Spleen (tissue), 13 donors: ENCODE measurements around the gene KCNK18. TPM values are rescaled to one million over a fixed set of nuclear protein-coding genes. Genes with fewer than 3 reads are reported as not detected.

ENCODE experiments used
- DNase-seq: peaks from one replicate; pipeline ENCODE4 v3.0.0-alpha.2; 2020
- H3K27ac ChIP-seq, 8 donors: fragments of 200-600 bp; sonication (generic) in 7 of 8; 1 replicate in 4 of 8; 2 replicates in 4 of 8; pipeline versions ENCODE4 v1.5.0 to v1.8.0; 2016 to 2021; ENCODE audit warnings: inconsistent platforms in 4 of 8, mild to moderate bottlenecking in 4 of 8, moderate library complexity in 1 of 8
- H3K27me3 ChIP-seq, 7 donors: fragments of 200-600 bp; sonication (generic) in 6 of 7; replicated peaks in 1 of 7; 1 replicate in 4 of 7; 2 replicates in 3 of 7; pipeline versions ENCODE4 v1.5.0 to v1.8.0; 2016 to 2021; ENCODE audit warnings: inconsistent platforms in 3 of 7, mild to moderate bottlenecking in 1 of 7
- H3K36me3 ChIP-seq, 6 donors: fragments of 200-600 bp; sonication (generic) in 5 of 6; 1 replicate in 4 of 6; 2 replicates in 2 of 6; pipeline versions ENCODE4 v1.5.0 to v1.8.0; 2016 to 2021; ENCODE audit warnings: inconsistent platforms in 2 of 6
- H3K4me1 ChIP-seq, 6 donors: fragments of 200-600 bp; sonication (generic) in 5 of 6; 1 replicate in 3 of 6; 2 replicates in 3 of 6; pipeline versions ENCODE4 v1.5.0 to v1.8.0; 2016 to 2021; ENCODE audit warnings: inconsistent platforms in 3 of 6
- H3K4me3 ChIP-seq, 8 donors: fragments of 200-600 bp; sonication (generic) in 7 of 8; 1 replicate in 4 of 8; 2 replicates in 4 of 8; pipeline versions ENCODE4 v1.5.0 to v1.8.0; 2016 to 2021; ENCODE audit warnings: inconsistent platforms in 4 of 8, mild to moderate bottlenecking in 4 of 8, moderate library complexity in 2 of 8
- H3K9me3 ChIP-seq, 8 donors: fragments of 200-600 bp; sonication (generic) in 7 of 8; 1 replicate in 4 of 8; 2 replicates in 4 of 8; pipeline versions ENCODE4 v1.5.0 to v1.8.0; 2016 to 2021; ENCODE audit warnings: inconsistent platforms in 4 of 8
- POLR2A ChIP-seq, 3 donors: fragments of 450-650 bp; IDR thresholded peaks; one replicate each; pipeline ENCODE4 v1.5.1; 2017; ENCODE audit warnings: antibody characterized with exemption in 3 of 3, mild to moderate bottlenecking in 1 of 3
- POLR2AphosphoS5 ChIP-seq, 3 donors: sonication (generic); formaldehyde crosslinking; IDR thresholded peaks; one replicate each; pipeline ENCODE4 v1.5.1; 2017; ENCODE audit warnings: antibody characterized with exemption in 3 of 3
- WGBS, 5 donors: extraction: QIAGEN DNeasy Blood & Tissue Kit in 3 of 5; methylation state at CpG; one replicate each; pipeline versions ENCODE4 v1.1.5 to v1.1.7; 2013 to 2018; 5-methylcytosine and 5-hydroxymethylcytosine counted together
- intact Hi-C: fragments of 100-400 bp; cut with DNase I; formaldehyde crosslinking; loops from one replicate; pipeline ENCODE4 v1.15.0; 2023; ENCODE audit warnings: low total_unique reads
- long read RNA-seq, 2 donors: transcript quantifications; one replicate each; lab custom pipeline, GENCODE V29; 2026
- polyA plus RNA-seq, 3 donors: library from polyadenylated mRNA; stranded (reverse); fragments of 200-250 nt; gene quantifications; one replicate each; pipeline ENCODE4 v1.2.1, GENCODE V29; 2013
- total RNA-seq, 7 donors: library from RNA; depleted of rRNA in 3 of 7; stranded (reverse); fragments of >200 nt in 3 of 7; fragmentation: NEBNext Ultra II Directional in 4 of 7; extraction: Animal tissue kit (Norgen Biotek cat#: 25700) in 4 of 7; gene quantifications; one replicate each; pipeline versions ENCODE4 v1.1.0 to v1.2.1, GENCODE V29; 2016 to 2021
- TF ChIP-seq, protein P1 (sequence below), 11 experiments: fragments of 200-600 bp in 7 of 11; fragments of 450-650 bp in 4 of 11; sonication (generic) in 4 of 11; IDR thresholded peaks in 8 of 11; conservative IDR thresholded peaks in 3 of 11; 1 replicate in 7 of 11; 2 replicates in 4 of 11; pipeline versions ENCODE4 v1.4.0 to v1.8.0; 2016 to 2021; ENCODE audit warnings: antibody characterized with exemption in 11 of 11, inconsistent platforms in 4 of 11, mild to moderate bottlenecking in 1 of 11
- donor health status: healthy with polysubstance abuse.
- donor health status: DM: no; HTN: no; CAD: no; lungs with moderate emphysema.
- donor health status: DM: no; HTN: no; CAD: no.
- donor health status: Bipolar disorder and iron deficiency.
- donor health status: healthy.
- donor health status: DM: no; HTN: no; CAD: no.
- donor health status: DM: yes; HTN: yes; CAD: no.

Gene KCNK18
- total RNA-seq (not detected), polyA plus RNA-seq (not detected)
- long read RNA-seq, donor 1: 0 reads
- long read RNA-seq, donor 2: 0 reads

DNA sequence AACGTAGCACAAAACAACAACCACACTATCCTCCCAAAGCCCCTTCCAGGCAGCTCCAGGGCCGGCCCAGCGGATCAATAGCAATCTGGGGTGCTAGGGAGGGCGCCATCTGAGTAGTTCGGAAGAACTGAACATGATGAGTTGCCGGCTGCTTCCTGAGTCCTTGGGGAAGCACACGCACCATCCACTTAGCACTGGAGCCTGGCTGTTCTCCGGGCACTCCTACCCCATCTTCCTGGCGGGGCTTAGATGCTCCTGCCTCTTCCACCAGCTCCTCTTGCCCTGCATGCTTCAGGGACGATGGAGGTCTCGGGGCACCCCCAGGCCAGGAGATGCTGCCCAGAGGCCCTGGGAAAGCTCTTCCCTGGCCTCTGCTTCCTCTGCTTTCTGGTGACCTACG, at the start of gene KCNK18:
KCNK18 (plus strand) TSS at position 301 of the 400 bp plus-strand sequence; CDS start at position 301, 0 bp downstream.
- TF ChIP-seq POLR2AphosphoS5 (IDR thresholded peaks at IDR 0.05) (no peak), POLR2A (IDR thresholded peaks at IDR 0.05) (no peak)
- TF ChIP-seq, protein P1, sequence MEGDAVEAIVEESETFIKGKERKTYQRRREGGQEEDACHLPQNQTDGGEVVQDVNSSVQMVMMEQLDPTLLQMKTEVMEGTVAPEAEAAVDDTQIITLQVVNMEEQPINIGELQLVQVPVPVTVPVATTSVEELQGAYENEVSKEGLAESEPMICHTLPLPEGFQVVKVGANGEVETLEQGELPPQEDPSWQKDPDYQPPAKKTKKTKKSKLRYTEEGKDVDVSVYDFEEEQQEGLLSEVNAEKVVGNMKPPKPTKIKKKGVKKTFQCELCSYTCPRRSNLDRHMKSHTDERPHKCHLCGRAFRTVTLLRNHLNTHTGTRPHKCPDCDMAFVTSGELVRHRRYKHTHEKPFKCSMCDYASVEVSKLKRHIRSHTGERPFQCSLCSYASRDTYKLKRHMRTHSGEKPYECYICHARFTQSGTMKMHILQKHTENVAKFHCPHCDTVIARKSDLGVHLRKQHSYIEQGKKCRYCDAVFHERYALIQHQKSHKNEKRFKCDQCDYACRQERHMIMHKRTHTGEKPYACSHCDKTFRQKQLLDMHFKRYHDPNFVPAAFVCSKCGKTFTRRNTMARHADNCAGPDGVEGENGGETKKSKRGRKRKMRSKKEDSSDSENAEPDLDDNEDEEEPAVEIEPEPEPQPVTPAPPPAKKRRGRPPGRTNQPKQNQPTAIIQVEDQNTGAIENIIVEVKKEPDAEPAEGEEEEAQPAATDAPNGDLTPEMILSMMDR (IDR thresholded peaks at IDR 0.05 in 8 of 11, conservative IDR thresholded peaks at IDR 0.05 in 3 of 11): no peak
- H3K27me3 ChIP-seq: peaks cover 0 to 71% (median 0%) of the 10 kb centered on the region in 7 donors
- intact Hi-C loops: no loop called here
- no peaks in the 10 kb centered on the region for H3K4me1 ChIP-seq
- no peak within 1 kb of the TSS for H3K27ac ChIP-seq
- no peak for DNase-seq
- WGBS, 5 donors: 63 to 87% (median 82%) methylated on average over 9 to 12 of the region's 12 CpGs
- no peaks in the 10 kb centered on the region for H3K9me3 ChIP-seq
- H3K36me3 ChIP-seq: no peaks in the 10 kb centered on the region
- H3K4me3 ChIP-seq: no peak within 1 kb of the TSS

DNA sequence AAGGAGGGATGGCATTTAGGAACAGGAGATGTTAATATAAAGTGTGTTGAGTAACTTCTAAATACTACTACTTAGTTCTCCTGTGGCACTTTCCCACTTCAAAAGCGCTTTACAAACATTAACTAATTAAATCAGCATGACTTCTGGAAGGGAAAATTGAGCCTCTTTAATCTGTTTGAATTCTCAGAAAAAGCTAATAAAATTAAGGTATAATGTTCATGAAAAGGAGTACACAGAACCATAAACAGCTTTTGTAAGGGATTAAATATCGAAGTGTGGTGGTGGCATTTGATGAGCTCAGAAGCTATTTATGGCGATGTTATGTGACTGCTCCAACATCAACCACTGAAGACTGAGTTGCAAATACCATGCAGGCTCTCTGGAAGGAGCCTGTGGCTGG, 49.0 kb upstream of the KCNK18 start:
- no peaks in the 10 kb centered on the region for H3K36me3 ChIP-seq
- H3K27me3 ChIP-seq: peaks cover 0 to 95% (median 13%) of the 10 kb centered on the region in 7 donors
- no peak for TF ChIP-seq POLR2AphosphoS5 (IDR thresholded peaks at IDR 0.05)
- TF ChIP-seq, protein P1 (IDR thresholded peaks at IDR 0.05 in 8 of 11, conservative IDR thresholded peaks at IDR 0.05 in 3 of 11): no peak
- TF ChIP-seq POLR2A (IDR thresholded peaks at IDR 0.05): no peak
- intact Hi-C loops: no loop called here
- DNase-seq: no peak
- no peaks in the 10 kb centered on the region for H3K4me1 ChIP-seq
- peaks cover 0 to 15% (median 10%) of the 10 kb centered on the region in 8 donors for H3K9me3 ChIP-seq
- no peak overlapping the region for H3K4me3 ChIP-seq
- WGBS, 5 donors: 77 to 92% (median 86%) methylated on average over 3 of the region's 3 CpGs
- no peak overlapping the region for H3K27ac ChIP-seq

DNA sequence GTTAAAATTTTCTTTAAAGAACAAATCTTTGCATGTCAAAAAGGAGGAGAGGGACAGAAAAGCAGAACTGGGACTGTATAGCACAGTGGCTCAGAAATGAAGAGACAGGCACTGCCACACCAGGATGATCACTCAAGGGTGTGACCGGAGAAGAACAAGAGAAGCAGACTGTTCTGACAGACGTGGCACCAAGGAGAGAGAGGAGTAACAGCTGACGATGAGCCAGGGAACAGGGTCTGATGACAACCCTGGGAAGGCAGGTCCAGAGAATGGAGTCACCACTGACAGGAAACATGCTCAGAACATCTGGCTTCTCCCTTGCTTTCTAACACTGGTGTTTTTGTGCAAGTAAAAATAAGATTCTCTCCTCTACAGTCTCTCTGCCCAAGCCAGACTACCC, 44.6 kb upstream of the KCNK18 start:
- Histone ChIP-seq H3K4me3 (no peak overlapping the region), H3K36me3 (no peaks in the 10 kb centered on the region), H3K9me3 (no peaks in the 10 kb centered on the region), H3K27ac (no peak overlapping the region), H3K4me1 (no peaks in the 10 kb centered on the region), H3K27me3 (peaks cover 3 to 96% (median 39%) of the 10 kb centered on the region in 7 donors)
- intact Hi-C loops: no loop called here
- WGBS, 5 donors: 35 to 54% (median 48%) methylated on average over 3 of the region's 3 CpGs
- no peak for DNase-seq
- TF ChIP-seq, protein P1 (IDR thresholded peaks at IDR 0.05 in 8 of 11, conservative IDR thresholded peaks at IDR 0.05 in 3 of 11): no peak
- TF ChIP-seq POLR2AphosphoS5 (IDR thresholded peaks at IDR 0.05) (no peak), POLR2A (IDR thresholded peaks at IDR 0.05) (no peak)

DNA sequence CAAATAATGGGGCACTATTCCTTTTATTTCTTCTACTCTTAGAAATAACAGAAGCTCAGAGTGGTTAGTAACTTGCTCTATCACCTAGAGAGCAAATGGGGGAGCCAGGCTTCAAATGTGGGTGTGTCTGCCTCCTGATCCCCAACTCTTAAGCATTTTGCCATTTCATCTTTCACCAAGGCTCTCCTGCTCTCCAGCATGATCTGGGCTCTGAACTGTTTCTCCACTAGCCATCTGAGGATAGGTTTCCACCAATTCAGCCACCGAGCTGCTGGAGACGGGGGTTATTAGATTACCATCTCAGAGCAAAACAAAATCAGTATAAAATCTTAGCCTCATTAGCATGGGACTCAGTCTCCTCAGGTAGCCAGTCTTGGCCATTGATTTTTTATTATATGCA, 39.0 kb upstream of the KCNK18 start:
- DNase-seq: no peak
- Histone ChIP-seq H3K4me3 (no peak overlapping the region), H3K27ac (no peak overlapping the region), H3K4me1 (peaks cover 6 to 14% (median 12%) of the 10 kb centered on the region in 6 donors), H3K27me3 (peaks cover 7 to 100% (median 83%) of the 10 kb centered on the region in 7 donors), H3K9me3 (no peaks in the 10 kb centered on the region), H3K36me3 (no peaks in the 10 kb centered on the region)
- intact Hi-C loops: no loop called here
- no peak for TF ChIP-seq POLR2AphosphoS5 (IDR thresholded peaks at IDR 0.05)
- no peak for TF ChIP-seq POLR2A (IDR thresholded peaks at IDR 0.05)
- TF ChIP-seq, protein P1 (IDR thresholded peaks at IDR 0.05 in 8 of 11, conservative IDR thresholded peaks at IDR 0.05 in 3 of 11): no peak
- WGBS, 5 donors: 21 to 44% (median 27%) methylated on average over 2 of the region's 2 CpGs
